D341Med (cell line): ENCODE measurements around the gene EVX2.

ENCODE experiments used
- DNase-seq: peaks from one replicate; pipeline ENCODE4 v3.0.0; 2012; ENCODE audit warnings: low spot score

The EVX2 gene

GRCh38 chr2:176066645-176067588 lies 16.8 kb downstream of the EVX2 start:
- DNase-seq: no peak

DNA sequence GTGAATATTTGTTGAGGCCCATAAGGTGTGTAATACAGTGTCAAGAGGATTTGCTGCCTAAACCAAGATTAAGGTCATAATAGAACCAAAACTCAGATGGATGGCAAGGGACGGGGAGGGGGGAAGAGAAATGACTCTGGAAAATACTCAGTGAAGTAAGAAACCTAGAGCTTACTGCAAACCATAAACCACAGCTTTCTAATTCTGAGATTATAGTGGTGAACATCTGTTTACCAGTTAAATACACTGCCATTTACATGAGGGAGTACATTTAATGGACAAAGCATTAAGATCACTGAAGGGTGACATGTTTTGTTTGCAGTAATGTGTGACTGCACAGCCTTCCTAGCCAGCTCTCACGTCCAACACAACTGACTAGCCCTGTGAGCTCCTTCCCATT lies 19.8 kb downstream of the EVX2 start:
- peak; percentile 48 for DNase-seq

DNA sequence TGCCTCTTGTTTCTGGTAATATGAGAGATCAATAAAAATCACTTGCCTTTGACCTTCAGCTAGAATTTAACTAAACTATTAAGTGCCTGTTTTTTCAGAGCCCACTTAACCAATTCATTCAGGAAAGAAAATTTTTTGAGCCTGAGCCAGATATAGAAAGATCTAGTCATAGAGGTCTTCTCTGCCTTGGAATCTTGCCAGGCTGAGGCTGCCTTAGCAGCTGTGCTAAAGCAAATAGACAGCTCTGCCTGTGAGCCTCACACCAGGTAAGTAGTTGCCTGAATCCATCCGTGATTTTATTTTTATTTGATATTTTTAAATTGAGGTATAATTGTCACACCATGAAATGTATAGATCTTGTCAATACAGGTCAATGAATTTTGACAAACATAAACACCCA lies 27.4 kb downstream of the EVX2 start:
- no peak for DNase-seq

DNA sequence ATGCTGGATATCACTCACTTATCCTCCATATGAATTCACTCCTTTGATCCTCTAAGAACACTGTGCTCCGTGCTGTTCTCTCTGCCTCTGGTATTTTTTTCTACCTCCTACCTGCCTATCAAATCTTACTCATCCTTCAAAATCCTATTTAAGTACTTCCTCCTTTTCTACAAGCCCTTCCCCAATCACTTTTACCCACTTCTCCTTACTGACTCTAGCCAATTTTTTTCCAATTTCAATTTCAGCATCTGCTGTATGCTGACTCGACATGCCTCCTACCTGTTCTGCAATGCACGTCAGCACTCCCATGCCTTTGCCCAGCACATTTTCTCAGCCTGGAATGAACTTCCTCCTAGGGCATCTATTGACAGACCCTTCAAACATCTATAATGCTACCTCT lies 44.4 kb downstream of the EVX2 start:
- DNase-seq: no peak

GRCh38 chr2:176038694-176039093 lies 45.1 kb downstream of the EVX2 start:
- DNase-seq: no peak

DNA sequence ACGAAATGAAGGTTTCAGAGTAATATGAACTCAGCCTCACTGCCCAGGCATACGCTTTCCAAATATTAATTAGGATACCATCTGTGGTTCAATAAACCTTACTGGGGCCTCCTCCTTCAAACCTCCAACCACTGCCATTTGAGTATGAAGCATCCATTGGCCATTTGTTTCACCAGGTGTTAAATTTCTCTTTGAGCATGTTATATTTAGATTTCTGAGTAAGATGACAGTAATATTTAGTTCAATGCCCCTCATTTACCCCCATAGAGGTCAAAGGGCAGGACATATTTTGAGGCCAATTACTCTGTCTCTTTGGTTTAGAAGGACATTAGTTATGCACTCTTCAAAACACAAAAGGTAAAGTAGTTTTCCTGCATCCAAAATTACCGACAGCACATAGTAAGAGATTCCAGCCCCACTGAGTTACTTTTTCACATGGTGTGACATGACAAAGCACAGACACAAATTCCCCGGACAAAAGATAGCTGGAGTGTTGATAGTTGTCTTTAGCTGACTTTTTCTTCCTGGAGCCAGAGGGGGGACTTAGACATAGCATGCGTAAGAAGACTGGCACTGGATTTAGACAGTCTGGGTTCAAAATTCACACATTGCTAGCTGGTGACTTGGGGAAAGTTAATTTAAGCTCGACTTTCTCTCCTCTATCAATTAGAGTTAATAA lies 48.6 kb downstream of the EVX2 start:
- no peak for DNase-seq

DNA sequence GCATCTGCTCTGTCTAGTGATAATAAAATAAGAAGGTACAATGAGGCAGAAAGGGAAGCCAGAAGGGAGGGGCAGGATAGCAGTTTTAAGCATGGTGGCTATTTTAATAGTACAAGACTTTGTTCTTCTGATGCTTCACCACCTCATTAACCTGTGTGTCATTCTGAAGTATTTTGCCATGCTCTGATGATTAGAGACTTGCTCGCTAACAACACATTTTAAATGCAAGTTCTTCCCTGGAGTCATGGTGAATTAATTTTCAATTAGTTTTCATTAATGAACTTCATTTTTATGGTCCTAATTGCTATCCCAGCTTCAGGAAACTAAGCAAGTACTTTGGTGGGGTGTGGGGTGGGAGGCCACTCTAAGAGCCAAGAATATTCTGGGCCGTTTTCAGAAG lies 56.0 kb downstream of the EVX2 start:
- no peak for DNase-seq
